Panc1 (cell line): ENCODE results near the gene RNU5B-1. TPM values are rescaled to one million over a fixed set of nuclear protein-coding genes. Genes with fewer than 3 reads are reported as not detected.

ENCODE experiments used
- ATAC-seq: fragments of 200-7000 bp; cut with Tn5 transposase; 2 replicates; pipeline ENCODE4 v1.9.1; 2020; ENCODE audit warnings: mild to moderate bottlenecking, moderate library complexity
- BruUV-seq: library from RNA; stranded (reverse); fragments of 400-500 nt; replicated peaks from 2 replicates; lab custom pipeline; 2021; lab: Mats Ljungman, UMichigan
- CTCF ChIA-PET: fragments of 300-600 bp; sonication (Branson Sonifier 250); formaldehyde crosslinking; loops from one replicate; lab custom pipeline; 2022; ENCODE audit warnings: antibody characterized with exemption; lab: Charles Lee
- POLR2A ChIA-PET: fragments of 300-600 bp; sonication (Branson Sonifier 250); formaldehyde crosslinking; loops from one replicate; lab custom pipeline; 2022; ENCODE audit warnings: antibody characterized with exemption; lab: Charles Lee
- DNase-seq: peaks from one replicate; pipeline ENCODE4 v3.0.0-alpha.2; 2010; ENCODE audit warnings: low read depth, low spot score
- H3K27ac ChIP-seq: 2 replicates; pipeline ENCODE4 v1.5.1; 2011; ENCODE audit warnings: mild to moderate bottlenecking, low read length, inconsistent platforms
- H3K27me3 ChIP-seq: fragments of 200-500 bp; sonication (Bioruptor generic); 2 replicates; pipeline ENCODE4 v1.6.0; 2014; ENCODE audit warnings: low read length, inconsistent platforms; ENCODE audit not compliant: control insufficient read depth, insufficient read depth
- H3K36me3 ChIP-seq: fragments of 200-500 bp; sonication (Bioruptor generic); 2 replicates; pipeline ENCODE4 v1.5.1; 2014; ENCODE audit warnings: inconsistent platforms, mild to moderate bottlenecking, low read length, moderate library complexity; ENCODE audit not compliant: control insufficient read depth, insufficient read depth
- H3K4me1 ChIP-seq: 2 replicates; pipeline ENCODE4 v1.5.1; 2011; ENCODE audit warnings: inconsistent platforms, mild to moderate bottlenecking, low read length, moderate library complexity; ENCODE audit not compliant: control insufficient read depth, insufficient read depth
- H3K4me3 ChIP-seq, 2 experiments: 2 replicates each; pipeline ENCODE4 v1.5.1; 2011 to 2012; ENCODE audit warnings: low read depth in 2 of 2, low read length in 2 of 2, mild to moderate bottlenecking in 2 of 2, inconsistent platforms in 1 of 2, moderate library complexity in 1 of 2
- H3K9me3 ChIP-seq: fragments of 200-500 bp; sonication (Bioruptor generic); 2 replicates; pipeline ENCODE4 v1.5.1; 2014; ENCODE audit warnings: low read depth, mild to moderate bottlenecking, inconsistent platforms, low read length, moderate library complexity; ENCODE audit not compliant: control insufficient read depth, insufficient read depth
- CTCF ChIP-seq: fragments of 450-650 bp; IDR thresholded peaks from 2 replicates; pipeline ENCODE4 v1.5.1; 2017; ENCODE audit warnings: mild to moderate bottlenecking
- POLR2AphosphoS5 ChIP-seq: IDR thresholded peaks from 2 replicates; pipeline ENCODE4 v1.6.1; 2012; ENCODE audit warnings: mild to moderate bottlenecking, low read depth, low read length, moderate library complexity
- REST ChIP-seq, 2 experiments: IDR thresholded peaks; 2 replicates each; pipeline ENCODE4 v1.6.1; 2011 to 2012; ENCODE audit warnings: low read depth in 2 of 2, control low read depth in 1 of 2, low read length in 1 of 2, mild to moderate bottlenecking in 1 of 2, moderate library complexity in 1 of 2; ENCODE audit not compliant: insufficient read depth in 1 of 2
- SIN3A ChIP-seq: IDR thresholded peaks from 2 replicates; pipeline ENCODE4 v1.6.1; 2012; ENCODE audit warnings: low read depth, mild to moderate bottlenecking, low read length, moderate library complexity, borderline replicate concordance; ENCODE audit not compliant: insufficient read depth
- TCF7L2 ChIP-seq: IDR thresholded peaks from 2 replicates; pipeline ENCODE4 v1.6.1; 2011; ENCODE audit warnings: mild to moderate bottlenecking, low read depth, low read length, inconsistent platforms
- in situ Hi-C: cut with HindIII; loops from 2 replicates; pipeline ENCODE4 v1.10.0; 2016; ENCODE audit warnings: low sequenced_read_pairs, low pct_unique_long_range_greater_than_20kb
- intact Hi-C: fragments of 100-400 bp; cut with micrococcal nuclease; formaldehyde crosslinking; loops from one replicate; pipeline ENCODE4 v1.10.0; 2022; ENCODE audit not compliant: unreplicated experiment
- total RNA-seq: library from RNA; stranded (reverse); gene quantifications from one replicate; pipeline ENCODE4 v1.2.1, GENCODE V29; 2021; ENCODE audit not compliant: unreplicated experiment

Gene RNU5B-1
- total RNA-seq, 1 experiment from 2014 or later = not detected

- no peak for DNase-seq
- ChIA-PET POLR2A (no interaction called here), CTCF (interaction anchor here (0.5 kb wide), 1 partner anchor 1088 kb away, joined by 9 read pairs; the partner anchor contains the start of gene MAP2K1)
- Histone ChIP-seq H3K4me3 (peak overlapping the region; percentile 51 to 65), H3K4me1 (peaks cover 12% of the 10 kb centered on the region), H3K36me3 (no peaks in the 10 kb centered on the region), H3K27me3 (no peaks in the 10 kb centered on the region), H3K9me3 (no peaks in the 10 kb centered on the region), H3K27ac (peak overlapping the region; percentile 87)
- in situ Hi-C loops = no loop called here
- no TSS peak for BruUV-seq
- intact Hi-C loops = loop anchor here (10.0 kb wide), 1 partner anchor 264 kb away; no protein-coding TSS in a partner anchor
- TF ChIP-seq TCF7L2 (no peak), REST (IDR thresholded peaks at IDR 0.05; ENCODE audit: insufficient read depth in 1 of 2, low read depth in 2 of 2, low read length in 1 of 2) (no peak), POLR2AphosphoS5 (no peak), SIN3A (no peak), CTCF (no peak)
- no peak for ATAC-seq
Measured at GRCh38 chr15:65298731-65299130, 5.7 kb upstream of the RNU5B-1 start.

GRCh38 chr15:65300924-65301441, 3.5 kb upstream of the RNU5B-1 start:
- Histone ChIP-seq H3K36me3 (no peaks in the 10 kb centered on the region), H3K27me3 (no peaks in the 10 kb centered on the region), H3K4me3 (no peak overlapping the region), H3K27ac (no peak overlapping the region), H3K4me1 (peaks cover 22% of the 10 kb centered on the region), H3K9me3 (no peaks in the 10 kb centered on the region)
- ChIA-PET CTCF (no interaction called here), POLR2A (interaction anchor here (0.6 kb wide), 1 partner anchor 234 kb away, joined by 8 read pairs; no protein-coding TSS in a partner anchor)
- intact Hi-C loops (no loop called here), in situ Hi-C loops (no loop called here)
- DNase-seq = no peak
- no TSS peak for BruUV-seq
- TF ChIP-seq REST (IDR thresholded peaks at IDR 0.05; ENCODE audit: insufficient read depth in 1 of 2, low read depth in 2 of 2, low read length in 1 of 2) (no peak), CTCF (no peak), POLR2AphosphoS5 (no peak), SIN3A (no peak), TCF7L2 (no peak)
- no peak for ATAC-seq
